Stimulated activated CD4-positive, alpha-beta T cell treated with anti-CD3 and anti-CD28 coated beads, Interleukin-15, amount 100 ng/mL, for 1 hour (primary cell): Measurements from ENCODE around the gene SIGLEC1.

Experiments used
- DNase-seq, 2 donors: peaks; one replicate each; pipeline ENCODE4 v3.0.0-alpha.2; 2020; ENCODE audit warnings: low read depth in 1 of 2, low spot score in 1 of 2

SIGLEC1 gene

DNA sequence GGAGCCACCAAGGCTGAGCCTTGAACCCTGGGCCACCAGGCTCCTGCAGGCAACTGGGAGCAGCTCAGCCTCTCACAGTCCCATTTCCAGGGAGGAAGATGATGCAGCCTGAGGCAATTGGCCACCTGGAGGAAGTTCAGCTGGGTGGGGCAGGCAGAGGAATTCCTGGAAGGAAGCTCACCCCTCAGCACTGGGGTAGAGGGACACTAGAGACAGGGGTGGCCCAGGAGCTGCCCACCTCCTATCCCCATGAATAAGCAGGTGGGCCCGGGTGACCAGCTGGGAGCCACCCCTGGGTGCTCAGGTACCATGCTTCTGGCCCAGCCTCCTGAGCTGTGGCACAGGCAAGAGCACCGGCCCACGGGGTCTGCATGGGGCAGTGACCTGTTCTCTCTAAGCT lies 16.5 kb upstream of the SIGLEC1 start:
- DNase-seq, result no peak

DNA sequence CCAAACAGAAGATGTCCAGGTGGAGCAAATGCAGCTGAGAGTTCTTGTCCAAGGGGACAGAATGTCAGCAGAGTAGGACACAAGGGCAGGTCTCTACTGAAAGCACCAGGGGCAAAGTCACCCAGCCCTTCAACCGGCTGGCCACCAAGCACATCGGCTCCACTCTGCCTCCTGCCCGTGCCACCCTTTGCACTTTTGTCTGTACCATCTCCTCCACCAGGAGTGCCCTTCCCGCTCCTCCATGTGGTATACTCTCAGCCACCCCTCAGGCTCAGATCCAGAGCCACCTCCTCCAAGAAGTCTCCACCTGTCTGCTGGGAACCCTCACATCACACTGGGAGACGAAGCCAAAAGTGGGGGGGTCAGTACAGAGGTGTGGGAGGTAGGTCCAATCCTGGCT lies 16.0 kb upstream of the SIGLEC1 start:
- DNase-seq, result no peak

DNA sequence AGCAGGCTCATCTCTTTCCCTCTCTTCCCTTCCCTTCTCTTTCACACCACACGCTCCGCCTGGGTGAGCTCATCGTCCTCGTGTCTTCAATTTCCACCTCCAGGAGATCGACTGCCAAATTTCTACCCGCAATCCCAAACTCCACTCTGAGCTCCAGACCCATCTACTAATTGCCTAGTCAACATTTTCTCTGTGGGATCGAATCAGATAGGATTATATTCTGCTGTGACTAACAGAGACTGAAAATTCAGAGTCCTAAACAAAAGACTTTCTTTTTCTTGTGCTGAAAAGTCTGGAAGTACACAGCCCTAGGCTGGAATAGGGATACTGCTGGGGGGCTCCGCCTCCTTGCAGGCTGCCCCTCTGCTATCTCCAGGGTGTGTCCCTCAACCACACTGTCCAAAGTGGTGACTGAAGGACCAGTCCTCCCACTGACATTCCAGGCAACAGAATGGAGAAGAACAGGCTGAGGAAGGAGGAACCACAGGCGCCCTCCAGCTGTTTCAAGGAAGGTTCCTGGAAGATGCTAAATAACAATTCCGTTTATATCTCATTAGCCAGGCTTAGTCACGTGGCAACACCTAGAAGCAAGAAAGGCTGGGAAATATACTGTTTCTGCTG lies 15.1 kb upstream of the SIGLEC1 start:
- no peak for DNase-seq

DNA sequence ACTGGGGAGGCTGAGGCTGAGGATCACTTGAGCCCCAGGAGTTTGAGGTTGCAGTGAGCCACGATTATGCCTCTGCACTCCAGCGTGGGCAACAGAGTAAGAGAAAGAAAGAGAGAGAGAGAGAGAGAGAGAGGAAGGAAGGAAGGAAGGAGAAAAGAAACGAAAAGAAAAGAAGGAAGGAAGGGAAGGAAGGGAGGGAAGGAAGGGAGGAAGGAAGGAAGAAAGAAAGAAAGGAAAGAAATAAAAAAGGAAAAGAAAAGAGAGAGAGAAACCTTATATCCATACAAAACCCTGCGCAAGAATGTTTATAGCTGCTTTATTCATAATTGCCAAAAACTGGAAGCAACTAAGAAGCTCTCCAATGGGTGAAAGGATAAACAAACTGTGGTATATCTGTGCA lies 12.0 kb upstream of the SIGLEC1 start:
- no peak for DNase-seq

DNA sequence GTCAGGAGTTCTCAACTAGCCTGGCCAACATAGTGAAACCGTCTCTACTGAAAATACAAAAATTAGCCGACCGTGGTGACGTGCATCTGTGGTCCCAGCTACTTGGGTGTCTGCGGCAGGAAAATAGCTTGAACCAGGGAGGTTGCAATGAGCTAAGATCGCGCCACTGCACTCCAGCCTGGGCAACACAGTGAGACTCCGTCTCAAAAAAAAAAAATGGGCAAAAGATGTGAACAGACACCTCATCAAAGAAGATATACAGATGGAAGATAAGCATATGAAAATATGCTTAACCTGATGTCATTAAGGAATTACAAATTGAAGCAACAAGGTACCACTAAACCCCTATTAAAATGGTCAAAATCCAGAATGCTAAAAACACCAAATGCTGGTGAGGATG lies 10.9 kb upstream of the SIGLEC1 start:
- no peak for DNase-seq

DNA sequence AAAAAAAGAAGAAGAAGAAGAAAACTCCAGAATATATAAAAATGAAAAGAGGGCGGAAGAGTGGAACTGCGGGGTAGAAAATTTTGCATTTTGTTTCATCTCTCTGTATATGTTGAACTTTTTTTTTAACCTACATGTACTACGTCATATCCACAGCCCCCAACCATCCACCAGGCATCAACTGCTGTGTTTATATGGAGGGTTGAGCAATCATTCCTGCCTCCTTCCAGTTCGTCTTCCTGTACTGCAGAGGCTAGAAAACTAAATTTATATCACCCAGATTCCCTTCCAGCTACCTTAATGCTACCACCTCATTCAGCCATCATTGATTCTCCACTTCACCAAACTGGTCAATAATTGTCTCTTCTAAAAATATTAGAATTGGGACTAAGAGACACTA lies 9.5 kb upstream of the SIGLEC1 start:
- DNase-seq, result no peak

DNA sequence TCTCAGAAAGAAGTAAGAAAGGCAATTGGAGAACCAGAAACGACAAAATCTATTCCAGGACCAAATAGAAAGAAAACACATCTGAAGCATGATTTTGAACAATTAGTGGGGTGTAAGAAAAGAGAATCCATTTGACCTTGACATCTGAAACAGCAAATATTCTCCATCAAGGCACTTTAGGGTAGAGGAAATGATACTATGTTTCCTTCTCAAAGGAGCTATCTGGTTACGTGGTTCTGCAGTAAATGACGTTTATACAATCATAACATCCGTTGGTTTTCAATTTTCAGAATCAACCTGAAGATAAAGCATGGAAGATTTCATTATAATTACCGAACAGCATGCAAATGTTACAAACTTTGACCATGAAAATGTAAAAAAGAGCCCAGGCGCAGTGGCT lies 8.2 kb upstream of the SIGLEC1 start:
- no peak for DNase-seq

DNA sequence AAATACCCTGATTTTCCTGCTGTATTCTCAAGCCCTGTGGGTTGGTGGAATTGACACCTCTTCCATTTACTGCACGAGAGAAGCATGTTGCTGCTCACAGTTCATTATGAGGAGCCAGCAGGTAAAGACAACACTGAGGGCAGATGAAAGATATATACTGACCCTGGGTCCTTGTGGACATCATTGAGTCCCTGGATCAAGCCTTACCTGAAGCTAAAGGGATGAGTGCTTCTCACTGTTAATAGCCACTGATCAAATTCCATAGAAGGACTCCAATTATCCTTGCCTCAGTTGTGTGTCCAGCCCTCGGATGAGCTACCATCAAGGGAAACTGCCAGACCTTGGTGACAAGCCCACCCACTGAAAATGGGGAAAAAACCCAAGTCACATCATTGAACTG lies 7.7 kb upstream of the SIGLEC1 start:
- no peak for DNase-seq

DNA sequence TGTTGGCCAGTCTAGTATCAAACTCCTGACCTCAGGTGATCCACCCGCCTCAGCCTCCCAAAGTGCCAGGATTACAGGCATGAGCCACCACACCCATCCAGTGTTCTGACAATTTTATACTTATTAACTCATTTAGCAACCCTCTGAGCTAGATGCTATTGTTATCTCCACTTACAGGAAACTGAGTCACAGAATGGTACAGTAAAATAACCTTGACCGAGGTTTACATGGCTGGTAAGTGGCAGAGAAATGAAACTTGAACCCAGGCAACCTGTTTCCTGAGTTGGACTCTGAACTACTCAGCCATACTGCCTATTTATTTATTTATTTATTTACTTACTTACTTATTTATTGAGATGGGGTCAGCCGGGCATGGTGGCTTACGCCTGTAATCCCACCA lies 6.6 kb upstream of the SIGLEC1 start:
- no peak for DNase-seq

DNA sequence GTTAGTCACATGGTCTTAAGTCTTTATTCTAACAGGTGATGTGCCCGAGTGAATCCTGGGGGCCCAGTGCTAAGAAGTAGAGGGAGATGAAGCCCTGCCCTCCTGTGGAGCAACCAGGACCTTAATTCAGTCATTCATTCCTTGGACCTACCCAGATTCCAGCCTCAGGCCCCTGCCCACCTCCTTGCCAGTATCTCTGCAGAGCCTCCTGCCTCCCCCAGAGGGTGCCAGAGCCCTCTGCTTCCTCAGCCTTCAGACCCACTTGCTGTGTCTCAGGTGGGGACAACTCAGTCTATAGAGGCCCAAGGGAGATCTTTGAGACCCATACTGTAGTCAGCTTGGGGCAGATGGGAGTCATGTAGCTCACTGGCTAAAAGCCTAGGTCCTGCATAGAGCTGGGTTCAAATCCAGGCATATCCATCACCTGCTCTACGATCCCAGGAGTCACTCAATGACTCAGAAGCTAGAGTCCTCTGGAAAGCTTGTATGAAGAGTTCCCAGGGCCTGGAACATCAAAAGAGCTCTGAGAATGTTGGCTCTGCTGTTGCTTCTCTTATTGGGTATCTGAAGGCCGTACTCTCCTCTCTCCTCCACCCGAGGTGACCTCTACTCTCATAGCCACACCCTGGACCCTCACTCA lies 3.9 kb upstream of the SIGLEC1 start:
- no peak for DNase-seq

DNA sequence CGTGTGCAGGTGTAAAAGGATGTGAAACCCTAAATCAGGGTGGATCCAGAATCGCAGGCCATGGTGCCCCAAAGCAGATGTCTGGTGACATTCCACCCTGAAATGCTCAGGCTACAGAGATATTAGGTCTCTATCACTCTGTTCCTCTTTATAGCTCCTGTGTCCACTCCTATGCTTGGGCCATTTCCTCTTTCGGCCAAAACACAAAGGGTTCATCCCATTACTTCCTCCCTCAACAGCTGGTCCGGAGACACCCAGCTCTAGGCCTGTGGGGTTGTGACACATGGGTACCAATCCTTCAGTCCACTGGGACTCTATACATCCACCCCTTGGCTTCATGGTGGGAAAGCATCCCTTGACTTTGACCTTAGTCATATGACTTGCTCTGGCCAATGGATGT lies 1.7 kb upstream of the SIGLEC1 start:
- DNase-seq, result no peak

DNA sequence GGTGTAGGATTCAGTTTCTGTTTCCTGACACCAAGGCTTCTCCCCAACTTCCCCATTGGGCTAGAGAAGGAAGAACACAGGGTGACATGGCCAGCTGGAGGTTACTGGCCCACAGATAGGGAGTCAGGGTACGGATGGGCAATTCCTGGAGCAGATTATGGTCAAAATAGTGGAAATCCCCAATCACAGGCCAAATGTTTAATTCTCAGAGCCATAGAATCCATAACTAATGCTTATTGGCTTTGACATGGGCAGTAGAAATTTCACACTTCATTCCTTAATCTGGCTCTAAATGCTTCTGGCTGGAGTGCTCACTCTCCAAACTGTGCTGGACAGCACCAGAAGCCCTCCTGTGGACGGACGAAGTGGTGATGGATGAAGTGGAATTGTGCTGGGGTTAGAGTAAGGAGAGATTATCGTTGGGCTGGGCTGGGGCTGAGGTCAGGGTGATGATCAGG lies 887 bp downstream of the SIGLEC1 start:
- DNase-seq, result no peak

DNA sequence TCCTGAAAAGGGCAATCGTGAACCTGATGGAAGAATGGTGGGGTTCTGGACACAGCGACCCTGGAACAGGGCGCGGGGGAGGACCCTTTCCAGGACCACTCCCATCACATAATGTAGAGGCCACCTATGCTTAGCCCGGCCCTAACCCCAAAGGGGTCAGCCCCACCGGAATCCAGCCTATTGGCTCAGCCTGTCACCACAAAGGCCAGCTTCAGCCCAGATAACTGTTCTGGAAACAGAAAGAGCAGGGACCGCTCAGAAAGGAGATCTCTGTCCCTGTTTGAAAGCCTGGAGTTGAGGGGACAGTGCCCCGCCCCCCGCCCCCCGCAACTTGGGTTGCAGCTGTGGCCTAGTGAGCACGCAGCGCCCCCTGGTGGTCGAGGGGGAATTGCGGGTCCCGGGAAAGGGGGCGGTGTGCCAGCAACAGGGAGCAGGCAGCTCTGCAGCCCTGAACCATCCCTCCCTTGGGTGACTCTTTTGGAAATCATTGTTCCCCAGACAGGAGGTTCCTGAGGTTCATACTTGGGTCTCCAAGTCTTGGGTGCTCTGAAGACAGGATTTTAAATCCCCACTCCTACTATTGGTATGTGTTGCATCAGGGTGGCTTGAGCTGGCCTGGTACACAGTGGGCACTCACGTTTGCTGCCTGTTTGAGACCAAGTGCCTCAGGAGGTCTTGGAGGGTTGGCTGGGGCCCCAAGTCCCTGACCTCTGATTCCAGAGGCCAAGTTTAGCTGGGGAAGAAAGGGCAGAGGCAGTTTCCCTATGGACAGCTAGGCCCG lies 1.5 kb downstream of the SIGLEC1 start:
- DNase-seq, result peak; percentile 56 to 70

DNA sequence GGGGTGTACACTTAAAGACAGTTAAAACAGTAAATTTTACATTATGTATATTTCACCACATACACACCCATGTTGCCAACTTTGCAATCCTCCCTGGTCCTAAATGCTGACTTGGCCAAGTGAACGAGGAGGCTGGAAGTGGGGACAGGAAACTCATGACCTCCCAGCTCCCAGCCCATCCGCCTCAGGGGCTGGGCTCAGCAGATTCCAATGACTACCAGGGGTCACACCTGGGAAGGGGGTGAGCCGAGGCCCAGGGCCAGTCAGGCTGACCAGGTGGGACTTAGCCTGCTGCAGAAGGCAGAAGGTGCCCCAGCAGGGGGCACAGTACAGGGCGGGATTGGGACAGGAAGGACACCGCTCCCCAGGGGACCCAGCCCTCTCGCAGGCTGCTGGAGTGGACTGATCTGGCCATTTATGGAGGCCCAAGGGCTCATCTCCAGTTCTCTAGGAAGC lies 2.4 kb downstream of the SIGLEC1 start:
- DNase-seq, result no peak

DNA sequence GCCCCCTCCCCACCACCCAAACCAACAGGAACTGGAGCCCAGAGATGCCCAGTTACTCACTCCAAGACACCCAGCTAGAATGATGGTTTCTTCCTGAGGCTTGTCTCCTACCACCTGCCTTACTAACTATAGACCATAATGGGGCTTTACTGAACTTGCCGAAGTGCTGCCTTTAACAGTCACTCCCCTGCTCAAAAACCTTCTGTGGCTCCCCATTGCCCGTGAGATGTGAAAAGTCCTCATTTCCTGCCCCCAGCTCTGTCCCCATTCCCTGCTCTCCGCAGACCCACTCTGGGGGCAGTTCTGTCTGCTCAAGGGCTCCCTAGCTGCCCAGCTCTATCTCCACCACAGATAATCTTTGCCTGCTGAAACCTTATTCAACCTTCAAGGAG lies 4.9 kb downstream of the SIGLEC1 start:
- no peak for DNase-seq

DNA sequence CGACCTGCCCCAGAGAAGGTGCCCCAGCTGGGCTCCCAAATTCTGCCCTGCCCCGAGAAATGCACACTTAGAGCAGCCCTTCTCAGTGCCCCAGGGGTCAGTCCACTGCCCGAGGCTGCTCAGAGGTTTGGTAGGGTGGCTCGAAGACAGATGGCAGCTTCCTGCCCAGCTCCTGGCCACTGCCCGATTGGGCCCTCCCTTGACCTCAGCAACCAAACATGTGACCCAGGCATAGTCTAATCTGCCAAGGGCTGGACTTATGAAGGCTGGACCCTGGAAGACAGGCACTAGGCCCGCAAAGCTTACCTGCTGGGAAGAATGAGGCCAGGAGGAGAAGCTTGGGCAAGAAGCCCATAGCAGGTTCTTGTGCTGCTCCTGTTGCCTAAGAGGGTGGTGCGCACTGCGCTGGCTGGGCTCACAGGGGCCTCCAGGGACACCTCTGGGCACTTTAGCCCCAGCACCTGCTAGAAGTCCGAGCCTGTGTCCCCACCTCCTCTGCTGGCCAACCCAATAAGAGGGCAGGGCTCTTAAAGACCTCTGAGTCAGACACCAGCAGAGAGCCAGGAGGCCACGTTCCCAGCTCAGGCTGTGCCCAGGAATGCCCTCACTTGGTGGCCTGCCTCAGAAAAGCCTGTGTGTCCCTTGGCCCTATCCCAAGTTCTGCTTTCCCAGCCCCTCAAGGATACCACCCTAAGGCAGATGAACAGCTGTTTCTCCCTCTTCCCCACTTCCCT lies 5.5 kb downstream of the SIGLEC1 start:
- DNase-seq, result no peak

DNA sequence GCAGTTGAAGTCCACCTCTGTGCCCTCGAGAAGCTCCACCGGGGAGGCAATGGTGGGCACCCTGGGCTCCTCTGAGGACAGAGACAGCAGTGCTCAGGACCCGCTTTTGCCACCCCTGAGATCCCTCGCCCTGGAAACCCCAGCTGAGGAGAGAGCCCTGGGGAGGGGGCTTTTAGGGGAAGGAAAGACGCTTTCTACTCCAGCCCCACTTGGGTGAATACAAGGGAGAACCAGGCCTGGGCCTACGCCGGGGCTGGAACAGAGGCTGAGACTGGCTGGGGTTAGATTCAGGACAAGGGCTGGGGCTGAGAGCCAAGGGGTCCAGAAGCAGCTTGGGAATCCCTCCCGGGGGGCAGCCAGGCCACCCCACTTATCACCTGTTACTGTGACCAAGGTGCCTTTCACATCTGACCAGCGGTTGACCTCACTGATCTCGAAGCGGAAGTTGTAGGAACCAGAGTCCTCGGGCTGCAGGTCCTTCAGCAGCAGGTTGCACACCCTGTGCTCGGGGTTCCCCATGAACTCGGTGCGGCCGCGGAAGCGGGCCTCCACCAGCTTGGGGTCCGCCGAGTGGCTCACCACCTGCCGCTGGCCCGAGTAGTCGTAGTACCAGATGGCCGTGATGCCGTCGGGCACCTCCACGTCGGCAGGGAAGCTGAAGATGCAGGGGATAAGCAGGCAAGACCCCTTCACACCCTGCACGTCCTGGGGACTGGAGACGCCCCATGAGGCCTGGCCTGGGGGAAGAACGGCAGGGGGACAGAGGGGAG lies 6.2 kb downstream of the SIGLEC1 start:
- DNase-seq, result no peak

DNA sequence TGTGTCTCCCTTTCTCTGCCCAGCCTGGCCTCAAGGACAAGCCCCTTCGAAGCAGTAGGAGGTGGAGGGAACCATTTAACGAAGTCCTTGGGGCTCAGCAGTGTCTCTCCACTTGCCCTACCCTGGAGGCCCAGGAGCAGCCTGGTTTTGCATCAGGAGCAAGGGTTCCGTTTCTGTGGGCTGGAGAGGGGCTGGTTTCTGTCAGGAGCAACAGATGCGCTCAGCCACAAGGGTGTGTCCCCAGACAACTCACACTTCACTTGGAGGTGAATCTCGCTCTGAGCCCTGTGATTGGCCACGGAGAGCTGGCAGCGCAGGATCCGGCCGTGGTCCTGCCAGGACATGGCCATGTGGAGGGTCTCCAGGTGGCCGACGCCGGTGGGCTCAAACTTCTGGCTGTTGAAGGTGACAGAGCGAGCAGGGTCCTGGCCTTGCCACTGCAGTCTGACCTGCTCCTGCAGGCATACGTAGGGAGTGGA lies 6.9 kb downstream of the SIGLEC1 start:
- DNase-seq, result no peak

DNA sequence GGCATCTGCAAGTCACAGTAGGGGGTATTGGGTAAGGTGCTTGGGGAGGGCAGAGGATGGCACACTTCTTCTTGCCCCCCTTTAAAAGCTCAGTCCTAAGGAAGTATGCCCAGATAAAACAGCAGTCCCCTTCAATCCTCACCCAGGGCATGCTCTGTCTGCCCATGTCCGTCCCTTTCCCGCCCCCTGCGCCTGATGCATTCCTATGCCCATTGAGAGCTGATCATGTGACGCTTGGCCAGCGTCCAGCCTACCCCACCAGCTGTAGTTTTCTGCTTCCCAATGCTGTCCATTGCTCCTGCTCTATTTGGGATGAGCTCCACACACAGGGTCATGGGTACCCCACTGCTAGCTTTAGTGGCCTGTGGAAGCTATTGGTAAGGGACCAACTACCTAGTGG lies 8.3 kb downstream of the SIGLEC1 start:
- DNase-seq, result no peak

DNA sequence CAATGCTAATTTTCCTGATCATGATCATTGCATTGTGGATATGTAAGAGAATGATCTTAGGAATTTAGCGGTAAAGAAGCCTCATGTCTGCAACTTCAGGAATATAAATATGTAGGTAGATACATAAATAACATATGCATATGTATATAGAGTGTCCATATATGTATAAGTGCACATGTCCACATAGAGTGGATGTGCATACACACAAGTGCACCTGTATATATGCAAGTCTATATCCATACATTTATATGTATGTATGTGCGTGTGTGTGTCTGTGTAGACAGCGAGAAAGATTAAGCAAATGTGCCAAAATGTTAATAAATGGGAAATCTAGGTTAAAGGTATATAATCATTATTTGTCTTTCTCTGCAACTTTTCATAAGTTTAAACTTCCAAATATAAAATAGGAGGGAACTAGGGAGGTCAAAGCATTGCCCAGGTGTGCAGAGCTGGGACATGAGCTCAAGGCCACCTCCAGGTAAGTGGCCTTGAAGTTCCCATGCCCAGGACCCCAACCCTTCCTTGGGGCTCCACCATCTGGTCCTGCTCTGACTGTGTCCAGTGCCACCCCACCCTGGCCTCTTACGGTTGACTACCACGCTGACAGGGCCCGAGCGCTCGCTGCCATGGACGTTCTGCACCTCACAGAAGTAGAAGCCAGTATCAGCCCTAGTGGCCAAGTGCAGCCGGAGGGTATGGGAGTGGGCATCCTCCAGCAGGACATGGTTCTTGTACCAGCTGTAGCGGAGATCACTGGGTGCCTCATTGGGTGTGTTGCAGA lies 9.6 kb downstream of the SIGLEC1 start:
- DNase-seq, result no peak
